8988T (cell line): Measurements from ENCODE around the gene PRTG.
"Not testable (repeated sequence)": the region's sequence is repeated elsewhere in the genome, so short reads cannot be mapped to it uniquely, and the experiment has no call there.

Experiments
- DNase-seq: peaks from one replicate; pipeline ENCODE4 v3.0.0; 2011

PRTG gene, protein sequence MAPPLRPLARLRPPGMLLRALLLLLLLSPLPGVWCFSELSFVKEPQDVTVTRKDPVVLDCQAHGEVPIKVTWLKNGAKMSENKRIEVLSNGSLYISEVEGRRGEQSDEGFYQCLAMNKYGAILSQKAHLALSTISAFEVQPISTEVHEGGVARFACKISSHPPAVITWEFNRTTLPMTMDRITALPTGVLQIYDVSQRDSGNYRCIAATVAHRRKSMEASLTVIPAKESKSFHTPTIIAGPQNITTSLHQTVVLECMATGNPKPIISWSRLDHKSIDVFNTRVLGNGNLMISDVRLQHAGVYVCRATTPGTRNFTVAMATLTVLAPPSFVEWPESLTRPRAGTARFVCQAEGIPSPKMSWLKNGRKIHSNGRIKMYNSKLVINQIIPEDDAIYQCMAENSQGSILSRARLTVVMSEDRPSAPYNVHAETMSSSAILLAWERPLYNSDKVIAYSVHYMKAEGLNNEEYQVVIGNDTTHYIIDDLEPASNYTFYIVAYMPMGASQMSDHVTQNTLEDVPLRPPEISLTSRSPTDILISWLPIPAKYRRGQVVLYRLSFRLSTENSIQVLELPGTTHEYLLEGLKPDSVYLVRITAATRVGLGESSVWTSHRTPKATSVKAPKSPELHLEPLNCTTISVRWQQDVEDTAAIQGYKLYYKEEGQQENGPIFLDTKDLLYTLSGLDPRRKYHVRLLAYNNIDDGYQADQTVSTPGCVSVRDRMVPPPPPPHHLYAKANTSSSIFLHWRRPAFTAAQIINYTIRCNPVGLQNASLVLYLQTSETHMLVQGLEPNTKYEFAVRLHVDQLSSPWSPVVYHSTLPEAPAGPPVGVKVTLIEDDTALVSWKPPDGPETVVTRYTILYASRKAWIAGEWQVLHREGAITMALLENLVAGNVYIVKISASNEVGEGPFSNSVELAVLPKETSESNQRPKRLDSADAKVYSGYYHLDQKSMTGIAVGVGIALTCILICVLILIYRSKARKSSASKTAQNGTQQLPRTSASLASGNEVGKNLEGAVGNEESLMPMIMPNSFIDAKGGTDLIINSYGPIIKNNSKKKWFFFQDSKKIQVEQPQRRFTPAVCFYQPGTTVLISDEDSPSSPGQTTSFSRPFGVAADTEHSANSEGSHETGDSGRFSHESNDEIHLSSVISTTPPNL

DNA sequence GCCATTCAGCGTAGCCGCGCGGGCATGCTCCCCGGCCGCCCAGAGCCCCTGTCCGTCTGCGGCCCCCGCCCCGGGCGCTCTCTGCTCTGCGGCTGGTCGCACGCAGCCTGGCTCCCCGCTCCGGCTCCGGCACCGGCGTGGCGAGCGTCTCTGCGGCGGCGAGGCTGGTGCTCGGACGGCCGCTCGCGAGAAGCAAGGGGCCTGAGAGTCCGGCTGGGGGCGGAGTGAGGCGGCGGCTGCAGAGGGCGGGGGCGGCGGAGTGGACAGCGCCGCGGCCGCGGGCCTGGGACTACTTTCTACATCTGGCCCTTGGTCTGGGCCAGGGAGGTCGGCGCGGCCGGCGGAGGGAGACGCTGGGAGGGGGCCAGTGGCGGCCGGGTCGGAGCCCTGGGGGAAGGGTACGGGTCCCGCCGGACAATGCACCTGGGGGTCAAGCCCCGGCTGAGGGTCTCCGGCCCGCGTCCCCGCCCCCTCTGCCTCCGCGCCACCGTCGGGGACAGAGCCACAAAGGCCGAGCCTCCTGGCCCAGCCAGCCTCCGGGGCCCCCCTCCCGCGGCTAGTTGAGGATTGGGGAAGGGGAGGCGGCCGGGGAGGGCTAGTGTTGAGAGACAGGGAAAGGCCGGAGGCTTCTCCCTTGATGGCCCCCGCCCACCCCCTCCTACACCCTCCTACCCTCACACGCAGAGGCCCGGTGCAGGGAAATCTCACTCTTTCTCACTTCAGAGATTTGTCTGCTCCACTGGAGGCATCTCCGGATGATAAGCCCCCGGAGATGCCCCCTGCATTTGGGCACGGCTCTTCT is at the start of gene PRTG:
PRTG (minus strand) TSS at position 226 of the 802 bp plus-strand sequence; CDS start at position 5, 221 bp downstream.
- DNase-seq, result peak; percentile 58

DNA sequence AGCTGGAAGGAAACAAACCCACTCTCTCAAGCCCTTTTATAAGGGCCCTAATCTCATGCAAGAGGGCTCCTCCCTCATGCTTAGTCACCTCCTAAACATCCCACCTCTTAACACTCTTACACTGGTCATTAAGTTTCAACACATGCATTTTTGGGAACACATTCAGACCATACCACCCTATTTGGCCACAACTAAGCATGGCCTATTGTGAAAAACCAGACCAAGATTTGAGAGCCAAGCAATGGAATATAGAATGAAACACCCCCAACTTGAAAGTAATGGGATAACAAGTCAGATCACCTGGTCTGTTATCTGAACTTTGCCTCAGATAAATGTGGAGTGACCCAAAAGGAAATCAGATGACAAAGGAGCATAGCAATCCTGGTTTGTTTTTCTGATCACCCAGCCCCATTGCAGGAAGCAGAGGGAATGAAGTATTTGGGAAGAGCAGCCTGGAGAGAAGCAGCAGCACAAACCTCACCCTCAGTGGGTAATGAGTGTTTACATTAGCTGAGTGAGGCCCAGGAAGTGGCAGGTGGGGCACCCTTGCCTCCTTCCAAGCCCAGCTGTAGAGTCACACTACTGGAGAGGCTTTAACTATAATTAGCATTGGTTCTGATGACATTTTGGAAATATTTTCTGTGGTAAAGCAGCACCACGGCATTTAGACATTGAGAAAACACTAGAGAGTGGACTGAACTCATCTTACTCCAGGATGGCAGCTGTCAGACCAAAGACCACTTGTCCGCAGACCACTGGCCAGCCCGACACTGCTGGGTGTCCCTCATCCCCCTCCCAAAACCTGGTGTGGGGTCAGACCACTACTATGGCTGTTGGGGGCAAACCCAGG is 48.8 kb upstream of the PRTG start:
- no peak for DNase-seq

DNA sequence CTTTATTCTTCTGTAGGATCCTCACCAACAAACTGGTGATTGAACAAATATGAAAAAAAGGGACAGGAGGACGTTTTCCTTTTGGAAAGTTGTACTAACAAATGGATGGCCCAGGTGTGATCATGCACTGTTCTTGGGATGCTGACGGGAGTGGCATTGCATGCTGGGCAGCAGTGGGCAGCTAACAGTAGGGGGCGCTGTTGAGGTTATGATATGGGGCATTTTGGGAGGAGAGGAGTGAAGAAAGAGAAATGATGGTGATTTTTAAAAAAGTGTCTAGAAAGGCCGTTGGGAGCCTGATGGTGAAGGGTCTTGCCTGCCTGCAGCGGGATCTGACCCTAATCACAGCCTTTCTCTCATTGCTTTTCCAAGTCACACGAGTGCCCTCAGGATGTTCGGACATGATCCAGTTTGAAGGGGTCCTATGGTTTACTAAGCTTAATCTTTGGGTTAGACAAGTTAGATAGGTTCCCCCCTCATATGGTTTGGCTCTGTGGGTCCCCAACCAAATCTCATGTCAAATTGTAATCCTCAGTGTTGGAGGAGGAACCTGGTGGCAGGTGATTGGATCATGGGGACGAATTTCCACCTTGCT is 46.2 kb upstream of the PRTG start:
- peak; percentile 15 for DNase-seq

DNA sequence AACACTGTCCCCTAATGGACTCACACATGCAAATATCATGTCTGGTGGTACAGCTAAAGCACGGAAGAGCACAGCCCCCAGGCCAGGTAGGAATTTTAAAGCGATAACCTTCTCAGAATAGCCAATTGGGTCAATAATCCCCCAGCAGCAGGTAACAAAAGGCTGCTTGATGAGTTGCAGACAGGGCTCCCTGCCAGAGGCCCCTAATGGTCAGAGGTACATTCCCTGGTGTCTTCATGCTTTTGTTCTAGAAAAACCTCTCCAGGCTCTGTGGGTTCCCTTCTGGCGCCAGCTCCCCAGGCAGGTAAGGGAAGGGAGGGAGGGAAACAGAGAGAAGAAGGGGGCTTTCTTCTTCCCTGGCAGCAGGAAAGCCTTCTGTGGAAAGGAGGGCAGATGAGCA is 43.4 kb upstream of the PRTG start:
- DNase-seq, result no peak

DNA sequence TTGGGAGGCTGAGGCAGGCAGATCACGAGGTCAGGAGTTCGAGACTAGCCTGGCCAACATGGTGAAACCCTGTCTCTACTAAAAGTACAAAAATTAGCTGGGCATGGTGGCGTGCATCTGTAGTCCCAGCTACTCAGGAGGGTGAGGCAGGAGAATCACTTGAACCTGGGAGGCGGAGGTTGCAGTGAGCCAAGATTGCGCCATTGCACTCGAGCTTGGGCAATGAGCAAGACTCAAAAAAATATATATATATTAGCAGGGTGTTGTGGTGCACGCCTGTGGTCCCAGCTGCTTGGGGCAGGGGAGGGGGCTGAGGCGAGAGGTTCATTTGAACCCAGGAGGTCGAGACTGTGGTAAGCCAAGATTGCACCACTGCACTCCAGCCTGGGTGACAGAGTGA is 42.6 kb upstream of the PRTG start:
- DNase-seq, result not testable (repeated sequence)

- DNase-seq, result no peak
Measured at GRCh38 chr15:55784286-55784685, 41.3 kb upstream of the PRTG start.

- no peak for DNase-seq
Measured at GRCh38 chr15:55782901-55783300, 39.9 kb upstream of the PRTG start.

DNA sequence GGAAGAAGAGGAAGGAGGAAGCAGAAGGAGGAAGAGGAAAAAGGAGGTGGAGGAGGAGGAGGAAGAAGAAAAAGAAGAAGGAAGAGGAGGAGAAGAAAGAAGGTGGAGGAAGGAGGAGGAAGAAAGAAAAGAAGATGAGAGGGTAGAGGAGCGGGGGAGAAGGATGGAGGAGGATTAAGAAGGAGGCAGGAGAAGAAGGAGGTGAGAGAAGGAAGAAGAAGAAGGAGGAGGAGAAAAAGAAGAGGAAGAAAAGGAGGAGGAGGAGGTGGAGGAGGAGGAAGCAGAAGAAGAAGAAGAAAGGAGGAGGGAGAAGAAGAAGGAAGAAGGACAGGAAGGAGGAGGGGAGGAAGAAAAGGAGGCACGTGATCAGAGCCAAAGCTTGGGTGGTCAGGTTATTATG is 37.3 kb upstream of the PRTG start:
- DNase-seq, result no peak

DNA sequence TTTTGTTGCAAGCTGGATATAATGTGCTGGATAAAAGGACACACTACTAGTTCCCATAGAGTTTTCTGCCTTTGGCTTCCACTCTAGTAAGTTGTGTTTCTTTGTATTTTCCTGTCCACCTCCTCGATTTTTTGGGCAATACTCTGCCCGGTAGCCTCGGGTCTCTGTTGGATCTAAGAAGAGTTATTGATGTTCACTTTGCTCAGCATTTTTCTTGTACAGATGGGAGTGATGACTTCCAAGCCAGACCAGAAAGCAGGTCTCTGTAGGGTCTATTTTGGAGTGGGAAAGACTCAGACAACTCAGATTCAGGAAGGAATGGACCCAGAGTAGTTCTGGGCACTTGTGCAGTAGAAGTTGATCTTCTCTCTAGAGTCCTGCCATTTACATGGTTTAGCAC is 36.0 kb upstream of the PRTG start:
- DNase-seq, result no peak

DNA sequence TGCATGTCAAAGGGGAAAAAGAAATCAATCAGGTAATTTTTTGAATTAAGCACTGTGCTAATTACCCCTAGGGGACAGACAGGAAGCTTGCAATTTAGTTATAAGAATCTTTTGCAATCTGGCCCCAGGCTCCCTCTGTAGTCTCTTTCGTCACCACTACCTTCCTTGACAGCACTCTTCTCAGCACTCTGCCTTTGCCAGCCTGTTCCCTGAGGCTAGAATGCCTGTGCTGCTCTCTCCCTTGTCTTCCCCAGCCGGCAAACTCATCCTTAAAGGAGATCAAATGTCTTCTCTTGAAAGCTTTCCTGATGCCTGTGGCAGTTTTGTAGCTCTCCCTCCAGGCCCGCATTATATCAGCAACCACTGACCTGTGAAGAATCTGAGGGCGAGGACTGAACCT is 32.4 kb upstream of the PRTG start:
- DNase-seq, result no peak

DNA sequence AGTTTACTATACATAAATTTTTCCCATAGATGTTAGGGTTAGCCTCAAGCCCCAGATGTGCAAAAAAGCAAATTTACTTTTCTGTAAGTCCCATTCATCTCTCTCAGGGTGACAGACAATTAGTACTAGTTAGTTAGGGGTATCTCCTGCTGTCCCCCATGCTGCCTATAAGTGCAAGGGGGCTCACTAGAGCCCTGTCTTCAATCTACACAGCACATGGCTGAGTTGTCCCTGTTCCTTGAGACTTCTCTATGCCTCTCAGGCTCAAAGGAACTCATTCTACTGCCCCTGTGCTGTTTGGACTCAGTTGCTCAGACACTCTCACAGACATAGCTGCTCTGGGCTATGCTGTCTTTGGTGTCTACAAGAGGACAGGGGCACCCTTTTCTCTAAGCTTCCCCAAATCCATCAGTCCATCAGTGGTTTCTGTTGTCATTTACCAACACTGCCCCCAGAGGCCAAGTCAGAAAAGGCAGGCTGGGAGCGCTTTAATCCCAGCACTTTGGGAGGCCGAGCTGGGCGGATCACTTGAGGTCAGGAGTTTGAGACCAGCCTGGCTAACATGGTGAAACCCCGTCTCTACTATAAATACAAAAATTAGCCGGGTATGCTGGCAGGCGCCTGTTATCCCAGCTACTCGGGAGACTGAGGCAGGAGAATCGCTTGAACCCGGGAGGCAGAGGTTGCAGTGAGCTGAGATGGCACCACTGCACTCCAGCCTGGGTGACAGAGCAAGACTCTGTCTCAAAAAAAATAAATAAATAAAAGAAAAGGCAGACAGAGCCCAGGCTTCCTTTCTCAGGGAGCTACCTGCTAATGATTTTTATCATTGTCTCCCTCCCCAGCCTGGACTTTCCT is 31.4 kb upstream of the PRTG start:
- no peak for DNase-seq

GRCh38 chr15:55770806-55771205 is 27.9 kb upstream of the PRTG start:
- DNase-seq, result no peak

DNA sequence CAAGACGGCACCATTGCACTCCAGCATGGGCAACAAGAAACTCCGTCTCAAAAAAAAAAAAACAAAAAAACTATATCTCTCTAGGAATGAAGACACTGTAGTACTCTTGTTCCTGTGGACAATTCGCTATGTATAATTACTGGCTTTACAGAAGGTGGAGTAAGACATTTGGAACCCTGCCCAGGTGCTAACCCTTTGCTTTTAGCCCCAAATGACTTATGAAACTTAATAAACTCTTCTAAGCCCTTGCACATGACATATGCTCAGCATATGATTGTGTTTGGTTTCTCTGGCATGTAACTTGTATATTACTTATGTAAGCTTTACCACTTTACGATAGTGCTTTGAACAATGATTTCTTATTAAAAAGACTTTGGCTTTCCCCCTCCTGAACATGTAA is 27.3 kb upstream of the PRTG start:
- no peak for DNase-seq

GRCh38 chr15:55768670-55769185 is 25.8 kb upstream of the PRTG start:
- DNase-seq, result no peak

GRCh38 chr15:55766676-55767075 is 23.7 kb upstream of the PRTG start:
- no peak for DNase-seq

- no peak for DNase-seq
Measured at GRCh38 chr15:55764398-55764797, 21.4 kb upstream of the PRTG start.

GRCh38 chr15:55758580-55758986 is 15.6 kb upstream of the PRTG start:
- DNase-seq, result no peak

DNA sequence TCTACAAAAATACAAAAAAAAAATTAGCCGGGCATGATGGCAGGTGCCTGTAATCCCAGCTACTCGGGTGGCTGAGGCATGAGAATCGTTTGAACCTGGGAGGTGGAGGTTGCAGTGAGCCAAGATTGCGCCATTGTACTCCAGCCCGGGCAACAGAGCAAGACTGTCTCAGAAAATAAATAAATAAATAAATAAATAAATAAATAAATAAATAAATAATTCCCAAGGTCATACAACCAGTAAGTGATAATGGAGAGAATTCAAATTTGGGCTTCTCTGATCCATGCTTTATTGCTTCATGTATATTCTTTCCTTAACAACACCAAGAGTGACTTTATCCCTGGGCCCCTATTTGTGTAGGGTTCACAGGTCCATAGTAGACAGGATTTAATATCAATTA is 10.5 kb upstream of the PRTG start:
- DNase-seq, result not testable (repeated sequence)

DNA sequence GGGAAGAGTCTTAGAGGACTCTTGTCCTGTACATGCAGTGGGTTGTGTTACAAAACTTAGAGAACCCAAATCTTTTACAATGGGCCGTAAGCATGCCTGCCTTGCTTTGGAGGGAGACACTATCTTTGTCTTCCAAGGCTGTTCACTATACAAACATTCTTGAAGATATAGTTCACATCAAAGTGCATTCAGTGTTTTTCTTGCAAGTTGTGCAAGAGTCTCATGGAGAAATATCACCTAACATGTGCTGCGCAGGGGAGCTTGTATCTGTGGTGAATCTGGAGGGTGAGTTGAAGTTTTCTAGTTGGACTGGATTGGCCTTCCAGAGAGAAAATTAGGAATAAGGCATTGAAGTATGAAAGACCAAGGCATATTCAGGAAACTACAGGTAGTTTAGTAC is 7.8 kb upstream of the PRTG start:
- DNase-seq, result no peak
